Activated CD4-positive, alpha-beta T cell treated with anti-CD3 and anti-CD28 coated beads for 4 hours (primary cell): Measurements from ENCODE around the gene METRN.

Experiments
- DNase-seq, 2 donors: peaks; one replicate each; pipeline ENCODE4 v3.0.0-alpha.2; 2020

METRN gene

DNA sequence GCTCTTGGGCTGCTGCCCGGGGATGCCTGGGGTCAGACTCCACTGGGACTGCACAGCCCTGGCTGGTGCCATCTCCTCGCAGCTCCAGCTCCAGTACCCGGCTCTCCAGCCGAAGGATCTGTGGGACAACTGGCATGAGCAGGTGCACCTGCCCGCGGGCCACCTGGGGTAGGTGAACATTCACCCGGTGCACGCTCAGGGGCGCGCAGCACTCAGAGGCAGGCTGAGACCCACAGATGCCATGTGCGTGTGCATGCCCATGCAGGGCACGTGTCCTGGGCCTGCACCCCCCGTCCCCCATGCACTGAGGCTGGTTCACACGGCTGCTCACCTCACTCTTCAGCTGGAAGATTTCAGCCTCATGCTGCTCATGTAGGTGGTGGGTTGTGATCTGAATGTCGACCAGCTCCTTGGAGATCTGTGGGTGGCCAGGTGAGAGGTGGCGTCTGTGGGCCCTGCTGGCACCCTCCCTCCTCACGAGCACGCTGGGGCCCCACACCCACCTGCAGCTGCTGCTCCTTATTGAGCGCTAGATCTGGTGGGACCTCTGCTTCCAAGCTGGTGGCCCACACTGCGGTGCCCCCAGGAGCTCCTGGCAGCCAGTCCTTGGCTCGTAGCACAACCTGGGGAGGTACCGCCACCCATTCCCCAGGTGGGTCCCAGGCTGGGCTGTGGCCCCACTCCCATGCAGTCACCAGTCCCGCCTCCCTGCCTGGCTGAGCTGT is 10.7 kb downstream of the METRN start:
- DNase-seq, result no peak

DNA sequence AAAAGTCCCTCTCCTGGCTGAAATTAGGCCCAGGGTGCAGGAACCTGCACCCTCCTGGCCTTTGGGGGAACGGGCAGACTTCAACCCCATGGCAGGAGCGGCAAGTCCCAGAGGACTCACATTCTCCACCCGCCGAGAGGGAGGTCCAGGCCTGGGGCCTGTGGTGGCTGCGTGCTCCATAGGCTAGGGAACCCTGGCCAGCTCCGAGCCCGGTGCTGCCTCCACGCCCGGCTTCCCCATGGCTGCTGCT is 11.2 kb downstream of the METRN start:
- no peak for DNase-seq

DNA sequence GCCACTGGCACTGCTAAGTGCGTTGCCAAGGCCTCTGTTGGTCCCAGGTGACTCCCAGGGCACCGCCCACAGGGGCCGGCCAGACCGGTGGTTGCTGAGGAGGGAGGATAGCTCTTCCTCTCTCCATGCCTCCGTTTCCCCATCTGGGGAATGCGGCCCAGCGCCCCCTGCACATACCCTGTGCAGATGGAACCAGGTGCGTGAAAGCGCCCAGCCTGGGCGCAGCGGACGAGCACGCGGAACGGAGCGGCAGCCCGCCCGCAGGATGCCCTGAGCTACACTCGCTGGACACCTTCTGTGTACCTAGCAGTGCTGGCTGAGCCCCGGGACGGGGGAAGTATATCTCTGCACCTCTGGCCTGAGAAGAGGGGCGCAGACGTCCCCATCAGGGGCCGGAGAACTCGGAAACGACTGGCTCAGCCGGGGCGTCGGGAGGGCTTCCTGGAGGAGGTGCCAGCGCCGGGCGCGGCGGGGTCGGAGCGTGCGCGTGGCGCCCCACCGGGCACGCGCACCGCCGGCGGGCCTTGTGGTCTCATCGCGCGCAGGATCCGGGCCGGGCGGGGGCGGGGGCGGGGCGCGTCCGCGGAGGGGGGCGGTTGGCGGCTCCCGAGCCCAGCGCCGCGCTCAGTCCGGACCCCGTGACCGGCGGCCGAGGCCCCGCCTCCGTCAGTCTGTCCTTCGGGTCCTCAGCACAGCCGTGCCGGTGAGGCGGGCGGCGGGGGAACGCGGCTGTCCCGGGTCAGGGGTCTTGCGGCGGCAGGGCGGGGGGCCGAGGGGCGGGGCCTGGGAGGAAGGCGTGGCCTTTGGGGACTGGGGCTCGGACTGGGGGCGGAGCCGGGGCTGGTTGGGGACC is 11.7 kb downstream of the METRN start, which contains the start of the genes CCDC78 and HAGHL:
CCDC78 (minus strand) TSS at position 6 of the 853 bp plus-strand sequence. CDS start 76 bp downstream, outside the sequence.
HAGHL (plus strand) TSS at position 669 of the 853 bp plus-strand sequence. CDS start 404 bp downstream, outside the sequence.
- peak; percentile 49 to 54 for DNase-seq

DNA sequence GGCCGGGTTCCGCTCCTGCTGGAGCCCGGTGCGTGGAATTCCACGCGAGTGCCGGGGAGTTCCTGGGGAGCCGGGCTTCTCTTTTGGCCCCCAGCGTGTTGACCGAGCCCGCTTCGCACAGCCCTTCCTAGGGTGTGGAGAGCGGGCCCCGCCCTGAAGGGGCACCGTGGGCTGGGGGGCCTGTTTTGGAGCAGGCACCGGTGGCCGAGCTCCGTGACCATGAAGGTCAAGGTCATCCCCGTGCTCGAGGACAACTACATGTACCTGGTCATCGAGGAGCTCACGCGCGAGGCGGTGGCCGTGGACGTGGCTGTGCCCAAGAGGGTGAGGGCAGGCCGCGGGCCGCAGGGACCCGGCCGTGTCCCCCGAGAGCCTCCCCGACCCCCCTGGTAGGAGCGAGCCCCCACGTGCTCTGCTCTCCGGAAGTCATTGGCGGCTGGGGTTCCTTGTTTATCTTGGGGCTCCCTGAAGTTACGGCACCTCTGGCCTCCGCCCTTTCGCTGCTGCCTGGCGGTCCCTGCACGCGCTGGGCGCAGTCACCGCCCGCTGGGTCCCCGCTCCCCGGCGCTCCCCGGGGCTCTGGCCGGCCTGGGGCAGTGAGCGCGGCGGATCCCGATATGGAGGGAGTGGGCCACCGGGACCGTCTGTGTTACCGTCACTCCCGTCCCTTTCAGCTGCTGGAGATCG is 12.5 kb downstream of the METRN start:
- no peak for DNase-seq

DNA sequence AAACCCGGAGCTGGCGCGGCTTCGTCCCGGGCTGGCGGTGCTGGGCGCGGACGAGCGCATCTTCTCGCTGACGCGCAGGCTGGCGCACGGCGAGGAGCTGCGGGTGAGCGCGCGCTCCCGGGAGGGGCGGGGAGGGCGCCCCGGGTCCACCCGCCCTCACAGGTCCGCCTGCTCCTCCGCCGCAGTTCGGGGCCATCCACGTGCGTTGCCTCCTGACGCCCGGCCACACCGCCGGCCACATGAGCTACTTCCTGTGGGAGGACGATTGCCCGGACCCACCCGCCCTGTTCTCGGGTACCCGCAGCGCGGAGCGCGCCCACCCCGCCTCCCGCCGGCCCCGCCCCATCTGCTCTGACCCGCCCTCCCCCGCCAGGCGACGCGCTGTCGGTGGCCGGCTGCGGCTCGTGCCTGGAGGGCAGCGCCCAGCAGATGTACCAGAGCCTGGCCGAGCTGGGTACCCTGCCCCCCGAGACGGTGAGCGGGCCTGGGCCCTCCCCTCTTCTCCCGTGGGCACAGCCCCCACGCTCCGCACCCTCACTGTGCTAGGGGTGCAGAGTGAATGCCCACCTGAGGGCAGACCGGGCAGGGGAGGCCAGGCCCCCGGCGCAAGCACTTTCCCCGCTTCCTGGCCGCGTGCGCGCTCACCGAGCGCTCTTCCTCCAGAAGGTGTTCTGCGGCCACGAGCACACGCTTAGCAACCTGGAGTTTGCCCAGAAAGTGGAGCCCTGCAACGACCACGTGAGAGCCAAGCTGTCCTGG is 13.4 kb downstream of the METRN start:
- DNase-seq, result peak; percentile 48 to 52

DNA sequence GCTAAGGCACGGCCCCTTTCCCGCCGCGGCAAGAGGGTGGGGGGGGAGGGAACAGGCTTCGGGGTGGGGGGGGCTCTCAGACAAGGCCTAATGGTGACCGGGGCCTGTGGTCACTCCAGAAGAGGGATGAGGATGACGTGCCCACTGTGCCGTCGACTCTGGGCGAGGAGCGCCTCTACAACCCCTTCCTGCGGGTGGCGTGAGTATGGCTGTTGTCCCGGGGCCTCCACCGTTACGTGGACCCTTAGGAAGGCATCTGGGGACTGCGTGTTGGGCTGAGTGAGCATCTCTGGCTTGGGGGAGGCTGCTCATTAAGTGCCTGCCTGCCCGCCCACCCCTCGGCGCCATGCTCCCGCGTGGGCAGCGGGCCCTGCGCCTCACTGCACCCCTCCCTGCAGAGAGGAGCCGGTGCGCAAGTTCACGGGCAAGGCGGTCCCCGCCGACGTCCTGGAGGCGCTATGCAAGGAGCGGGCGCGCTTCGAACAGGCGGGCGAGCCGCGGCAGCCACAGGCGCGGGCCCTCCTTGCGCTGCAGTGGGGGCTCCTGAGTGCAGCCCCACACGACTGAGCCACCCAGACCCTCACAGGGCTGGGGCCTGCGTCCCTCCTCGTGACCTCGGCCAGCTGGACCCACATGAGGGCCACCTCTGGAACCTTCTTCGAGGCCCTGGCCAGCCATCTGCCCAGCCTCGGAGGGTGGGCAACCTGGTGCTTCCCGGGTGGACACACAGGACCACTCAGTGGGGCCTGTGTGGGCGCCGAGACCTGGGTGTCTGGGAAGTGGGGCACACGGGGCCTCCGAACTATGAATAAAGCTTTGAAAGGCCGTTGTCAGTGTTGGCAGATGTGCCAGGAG is 14.2 kb downstream of the METRN start:
- no peak for DNase-seq

DNA sequence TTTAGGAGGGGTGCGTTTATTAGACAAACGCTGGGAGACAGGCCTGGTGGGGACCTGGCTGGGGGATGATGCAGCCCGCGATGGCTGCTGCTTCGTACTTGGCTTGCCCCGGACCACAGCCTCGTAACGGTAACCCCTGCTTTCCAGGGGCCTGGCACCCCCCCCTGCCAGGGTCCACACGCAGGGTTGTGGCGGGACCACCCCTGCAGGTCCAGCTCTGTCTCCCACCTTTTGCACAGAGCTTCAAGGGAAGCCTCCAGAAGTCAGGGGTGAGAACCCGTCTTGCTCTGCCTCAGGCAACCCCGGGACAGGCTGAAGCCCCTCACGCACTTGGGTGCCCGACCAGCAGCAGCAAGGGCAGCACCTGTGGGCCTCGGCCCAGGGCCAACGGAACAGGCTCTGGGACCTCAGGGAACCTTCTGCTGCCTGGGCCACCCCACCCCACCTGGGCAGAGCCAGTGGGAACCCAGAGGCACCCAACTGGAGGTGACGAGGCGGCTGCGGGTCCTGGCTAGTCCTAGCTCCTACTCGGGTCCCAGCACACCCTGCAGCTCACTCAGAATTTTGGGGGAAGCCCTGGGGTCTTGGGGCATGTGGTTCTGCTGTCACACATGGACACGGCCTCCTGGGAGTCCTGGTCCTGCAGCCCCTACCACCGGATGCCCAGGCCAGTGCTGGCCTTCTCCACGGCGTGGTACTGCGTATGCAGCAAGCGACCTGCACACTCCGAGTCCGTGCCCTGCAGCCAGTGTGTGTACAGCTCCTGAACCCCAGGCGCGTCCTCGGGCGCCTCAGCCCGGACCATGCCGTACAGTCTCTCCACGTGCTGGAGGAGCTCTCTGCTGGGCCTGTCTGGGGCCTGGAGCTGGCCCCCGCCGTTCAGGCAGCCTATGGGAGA is 15.1 kb downstream of the METRN start:
- no peak for DNase-seq

DNA sequence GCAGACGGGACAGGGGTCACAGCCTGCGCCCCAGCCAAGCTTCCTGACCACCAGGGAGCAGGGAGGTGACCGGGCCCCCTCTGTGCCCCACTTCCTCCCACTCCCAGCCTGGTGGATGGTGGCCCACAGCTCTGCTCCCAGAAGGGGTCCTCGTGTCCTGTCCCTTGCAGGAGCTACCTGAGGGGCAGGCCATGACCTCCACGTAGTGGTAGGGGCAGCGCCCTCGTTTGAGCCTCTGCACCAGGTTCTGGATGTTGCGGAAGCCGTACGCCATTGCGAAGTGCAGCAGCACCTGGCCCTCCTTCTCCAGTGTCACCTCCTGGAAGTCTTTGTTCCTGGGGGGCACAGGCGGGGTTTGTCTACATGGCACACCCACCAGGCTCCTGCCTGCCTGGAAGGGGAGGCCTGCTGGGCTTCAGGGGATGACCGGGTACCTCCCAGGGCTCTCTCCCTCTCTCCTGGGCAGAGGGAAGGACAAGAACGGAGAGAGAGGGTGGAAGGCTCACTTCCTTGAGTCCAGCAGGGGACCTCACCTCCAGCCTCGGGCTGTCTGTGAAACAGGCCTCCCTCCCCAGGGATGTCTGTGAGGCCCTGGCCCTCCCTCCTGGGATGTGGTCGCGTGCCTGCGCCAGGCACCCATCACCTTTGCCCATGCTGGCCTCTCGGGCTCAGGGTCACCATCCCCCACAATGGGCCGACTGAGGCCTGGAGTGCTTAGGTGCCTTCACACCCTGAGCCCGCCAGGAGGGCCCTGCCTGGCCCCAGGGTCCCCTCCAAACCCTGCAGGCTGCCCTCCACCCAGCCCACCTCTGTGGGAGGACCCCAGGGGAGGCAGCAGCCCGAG is 16.0 kb downstream of the METRN start:
- no peak for DNase-seq

DNA sequence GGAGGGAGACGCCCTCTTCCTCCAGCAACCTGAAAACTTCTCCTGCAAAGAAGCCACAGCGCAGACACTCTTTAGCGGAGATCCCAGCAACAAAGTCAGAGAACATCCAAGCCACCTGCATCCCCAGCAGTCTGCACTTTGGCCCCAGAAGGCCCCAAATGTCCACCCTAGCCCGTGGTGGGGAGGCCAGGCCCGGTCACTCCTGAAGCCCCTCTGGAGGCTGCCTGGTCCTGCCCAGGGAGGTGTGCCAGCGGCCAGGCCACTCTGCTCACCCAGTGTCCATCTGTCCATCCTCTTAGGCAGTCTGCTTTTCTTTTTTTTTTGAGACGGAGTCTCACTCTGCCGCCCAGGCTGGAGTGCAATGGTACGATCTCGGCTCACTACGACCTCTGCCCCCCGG is 17.4 kb downstream of the METRN start:
- no peak for DNase-seq

DNA sequence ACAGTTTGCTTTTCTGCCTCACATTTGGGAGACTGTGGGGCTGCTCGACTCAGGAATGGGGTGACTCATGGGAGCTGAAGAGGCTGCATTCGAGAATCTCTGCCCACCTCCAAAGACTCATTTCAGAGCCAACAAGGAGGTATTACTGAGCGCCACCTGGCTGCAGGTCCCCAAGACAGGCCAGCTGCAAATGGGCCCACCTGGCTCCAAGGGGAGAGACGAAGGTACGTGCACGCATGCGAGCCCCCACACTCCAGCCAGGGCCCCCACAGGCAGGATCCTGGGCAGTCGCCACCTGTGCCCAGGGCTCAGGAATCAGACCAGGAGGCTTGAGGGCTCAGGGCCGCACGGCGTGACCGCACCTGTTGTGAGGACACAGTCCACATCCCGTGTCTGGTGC is 18.0 kb downstream of the METRN start:
- DNase-seq, result no peak

DNA sequence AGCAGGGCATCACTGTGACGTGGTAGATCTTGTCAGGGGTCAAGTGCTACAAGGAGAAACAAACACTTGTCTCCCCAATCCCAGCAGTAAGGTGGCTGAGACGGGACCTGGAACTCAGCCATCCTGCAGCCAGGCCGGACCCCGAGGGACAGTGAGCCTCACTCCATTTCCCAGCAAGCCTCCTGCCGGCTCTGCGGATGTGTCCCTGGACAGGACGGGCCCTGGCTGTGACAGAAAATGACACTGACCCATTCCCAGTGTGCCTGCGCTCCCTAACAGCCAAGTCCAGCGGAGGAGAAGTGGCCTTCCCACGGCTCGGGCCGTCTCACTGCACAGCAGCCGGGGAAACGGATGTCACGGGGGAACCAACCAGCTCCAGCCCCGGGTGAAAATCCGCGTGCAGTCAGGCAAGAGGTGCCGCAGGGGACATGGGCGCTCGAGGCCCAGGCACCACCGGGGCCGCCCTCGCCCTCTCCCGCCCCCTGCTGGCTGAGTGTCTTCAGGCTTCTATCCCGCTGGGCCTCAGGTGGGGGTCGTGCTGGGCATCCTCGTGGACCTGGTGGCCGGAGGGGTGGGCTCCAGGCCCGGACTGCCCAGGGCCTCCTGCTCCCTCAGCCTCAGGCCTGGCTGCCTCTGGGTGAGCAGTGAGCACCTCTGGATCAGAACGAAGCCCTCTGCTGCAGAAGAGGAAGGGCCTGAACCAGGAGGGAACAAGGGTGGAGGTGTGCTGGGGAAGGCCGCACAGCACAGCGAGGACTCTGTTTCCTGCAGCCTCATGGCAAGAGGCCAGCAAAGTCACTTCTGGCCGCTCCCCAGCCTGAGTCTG is 18.7 kb downstream of the METRN start:
- peak; percentile 35 to 48 for DNase-seq

DNA sequence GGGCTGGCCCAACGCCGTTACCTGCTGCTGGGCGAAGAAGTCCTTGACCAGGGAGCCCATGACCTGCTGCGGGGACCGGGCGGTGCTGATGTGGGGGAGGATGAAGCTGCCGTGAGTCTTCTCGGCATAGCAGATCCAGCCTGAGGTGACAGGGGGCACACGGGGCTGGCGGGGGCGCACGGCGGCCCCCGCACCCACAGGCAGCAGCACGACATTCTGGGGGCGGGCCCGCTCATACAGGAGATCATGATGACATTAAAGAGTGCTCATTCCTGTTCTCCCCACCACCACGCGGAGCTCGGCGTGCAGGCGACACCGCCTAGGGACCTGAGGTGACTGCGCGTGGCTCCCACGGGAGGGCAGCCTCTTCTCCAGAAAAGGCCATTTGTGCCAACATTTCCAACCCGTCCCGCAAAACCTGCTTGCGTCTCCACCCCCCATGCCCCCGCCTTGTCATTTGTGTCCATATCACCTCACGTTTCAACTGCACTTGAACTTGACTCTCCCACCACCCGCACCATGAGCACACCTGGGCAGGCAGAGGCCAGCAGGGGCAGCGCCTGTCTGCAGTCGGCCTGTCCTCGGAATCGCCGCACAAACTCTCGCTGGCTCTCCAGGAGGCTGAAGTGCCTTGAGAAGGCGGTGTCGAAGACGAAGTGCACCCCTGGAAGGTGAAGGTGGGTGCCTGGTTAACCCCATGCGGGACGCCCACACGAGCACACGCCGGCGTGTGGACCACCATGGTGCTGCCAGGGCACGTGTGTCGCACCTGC is 19.5 kb downstream of the METRN start:
- no peak for DNase-seq

DNA sequence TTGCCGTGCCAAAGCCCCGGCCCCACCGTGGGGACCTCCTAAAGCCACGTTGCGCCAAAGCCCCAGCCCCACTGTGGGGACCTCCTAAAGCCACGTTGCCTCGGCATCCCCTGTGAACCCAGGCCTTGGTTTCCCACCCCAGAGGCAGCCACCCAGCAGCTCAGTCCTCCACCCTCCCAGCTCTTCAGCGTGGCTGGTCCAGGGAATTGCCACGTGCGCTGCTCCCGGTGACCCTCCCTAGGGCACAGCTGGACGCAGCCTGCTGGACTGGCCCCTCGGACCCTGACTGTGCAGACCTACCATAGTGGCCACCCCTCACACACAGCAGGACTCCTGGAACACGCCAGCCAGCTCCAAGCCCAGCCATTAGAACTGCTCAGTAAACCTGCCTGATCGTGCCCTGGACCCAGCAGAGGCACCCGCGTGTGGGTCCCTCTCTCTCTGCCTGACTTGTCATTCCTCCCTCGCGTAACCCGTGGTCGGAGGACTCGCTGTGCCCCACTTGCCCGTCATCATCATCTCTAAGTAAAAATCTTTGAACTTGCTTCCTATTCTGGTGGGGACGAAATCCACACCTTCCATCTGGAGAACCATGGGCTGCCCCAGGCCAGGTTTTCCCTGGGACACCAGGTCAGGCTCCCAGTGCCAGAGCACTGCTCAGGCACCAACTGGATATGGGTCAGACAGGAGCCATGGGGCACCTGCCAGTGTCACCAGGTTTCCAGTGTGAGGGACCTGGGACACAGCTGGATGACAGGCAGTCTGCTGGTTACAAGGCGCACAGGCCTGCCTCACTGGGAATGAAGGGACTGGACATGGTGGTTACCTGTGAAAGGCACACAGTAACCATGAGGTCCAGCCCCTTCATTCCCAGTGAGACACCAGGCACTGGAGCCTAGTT is 20.3 kb downstream of the METRN start:
- no peak for DNase-seq

DNA sequence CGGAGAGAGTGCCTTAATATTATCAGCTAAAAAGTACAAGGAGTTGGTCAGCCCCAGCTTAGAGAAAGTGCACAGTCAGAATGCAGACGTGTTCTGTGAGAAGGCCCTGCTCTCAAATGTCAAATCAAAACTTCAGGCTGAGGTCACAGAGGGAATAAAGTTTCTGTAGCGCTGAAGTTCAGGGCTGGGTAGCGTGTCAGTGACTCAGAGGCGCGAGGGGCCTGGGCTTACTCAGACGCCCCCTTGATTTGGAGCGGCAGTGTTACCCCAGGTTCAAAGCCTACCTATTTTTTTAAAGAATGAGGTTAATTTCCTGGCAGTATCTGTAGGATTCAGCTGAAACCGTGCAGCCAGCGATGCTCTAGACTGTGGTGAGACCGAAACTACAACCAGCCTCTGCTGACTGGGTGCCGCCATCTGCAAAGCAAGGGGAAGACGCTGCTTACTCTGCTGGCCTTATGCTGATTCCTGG is 21.1 kb downstream of the METRN start:
- DNase-seq, result no peak

DNA sequence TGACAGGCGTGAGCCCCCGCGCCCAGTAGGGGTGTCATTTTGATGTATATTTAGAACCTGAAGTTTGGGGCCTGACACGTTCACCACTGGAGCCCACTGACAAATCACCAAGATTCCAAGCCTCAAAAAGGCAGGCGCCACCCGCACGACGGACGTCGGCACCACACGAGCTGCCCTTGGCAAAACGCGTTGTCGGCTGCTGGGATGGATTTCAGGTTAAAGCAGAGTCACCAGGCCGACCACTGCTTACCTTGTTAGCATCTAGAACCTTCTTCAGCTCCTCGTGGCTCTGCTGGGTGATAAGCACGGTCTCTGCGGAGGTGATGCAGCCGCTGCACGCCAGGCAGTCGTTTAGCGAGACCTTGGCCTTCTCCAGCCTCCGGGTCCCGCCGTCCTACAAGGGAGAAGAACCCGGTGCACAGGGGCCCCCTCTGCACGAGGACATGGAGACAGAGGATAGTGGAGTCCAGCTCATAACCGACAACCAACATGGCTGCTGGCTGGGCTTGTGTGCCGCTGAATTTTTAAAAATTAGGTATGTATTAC is 22.1 kb downstream of the METRN start:
- no peak for DNase-seq
